ENCODE data around the gene HP. TPM values are rescaled to one million over a fixed set of nuclear protein-coding genes. Genes with fewer than 3 reads are reported as not detected.

The HP gene
- total and polyA plus RNA-seq, 2 donors (not counting 1 experiment from before 2014, with no cell fraction given) = not detected

DNA sequence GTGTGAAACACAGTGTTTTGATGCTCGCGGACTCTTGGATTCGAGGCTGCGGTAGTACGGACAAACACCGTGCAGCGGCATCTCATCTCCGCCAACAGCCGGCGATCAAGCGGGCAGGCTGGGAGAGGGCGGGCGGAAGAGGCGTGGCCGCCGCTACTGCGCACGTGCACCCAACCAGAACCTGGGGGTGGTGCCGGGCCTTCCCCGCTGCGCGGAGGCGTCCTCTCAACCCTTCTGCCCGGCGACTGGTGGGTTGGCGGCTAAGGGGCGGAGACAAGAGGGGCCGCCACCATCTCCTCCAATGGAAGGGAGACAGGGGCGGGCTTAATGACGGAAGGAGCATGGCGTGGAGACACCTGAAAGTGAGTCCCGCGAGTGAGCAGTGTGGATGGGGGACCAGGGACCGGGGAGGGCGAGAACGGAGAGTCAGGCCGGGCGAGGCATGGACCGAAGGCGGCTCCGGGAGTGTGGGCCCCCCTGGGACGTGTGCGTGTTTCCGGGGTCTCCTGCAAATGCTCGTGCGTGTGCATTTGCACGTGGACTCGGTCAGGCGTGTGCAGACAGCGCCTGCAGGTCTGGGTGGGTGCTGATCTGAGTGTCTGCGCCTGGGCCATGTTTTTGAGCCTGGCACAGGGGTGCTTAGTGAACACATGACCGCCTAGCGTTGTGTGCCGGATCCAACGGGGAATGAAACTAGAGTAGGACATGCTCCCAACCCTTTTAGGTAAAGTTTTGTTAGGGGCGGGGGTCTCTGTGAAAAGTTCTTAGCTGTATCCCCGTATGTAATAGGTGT lies 45.7 kb upstream of the HP start, which contains the start of gene DHODH:
Gene DHODH (plus strand): TSS at position 321 of the 793 bp plus-strand sequence. CDS start 21 bp downstream, at position 342.
- POLR2A ChIA-PET = interaction anchor here (0.7 kb wide), 1 partner anchor 15 kb away, joined by 4 read pairs; no protein-coding TSS in a partner anchor
- WGBS (ENCODE audit: insufficient coverage) = under 1% methylated on average over 52 of the region's 57 CpGs
- Mint-ChIP-seq H3K4me3 (peak within 1 kb of the TSS; percentile 95), H3K9me3 (ENCODE audit: insufficient read depth) (no peaks in the 10 kb centered on the region), H3K4me1 (peaks cover 16% of the 10 kb centered on the region), H3K27me3 (peaks cover 4% of the 10 kb centered on the region), H3K27ac (peak within 1 kb of the TSS; percentile 94)
- Histone ChIP-seq H3K27ac (ENCODE audit: low read length in 2 of 2) (peak within 1 kb of the TSS; percentile 73 to 85), H3K36me3 (replicated peaks in 1 of 2; ENCODE audit: control extremely low read depth in 1 of 2, control insufficient read depth in 1 of 2, extremely low read depth in 1 of 2, insufficient read depth in 2 of 2, low read length in 1 of 2) (peaks cover 0 to 15% of the 10 kb centered on the region in 2 experiments), H3K4me3 (ENCODE audit: control extremely low read depth in 1 of 5, extremely low read depth in 1 of 5, insufficient read depth in 1 of 5, low read depth in 2 of 5, low read length in 4 of 5) (peak within 1 kb of the TSS; percentile 56 to 96 (median 66)), H3K4me2 (replicated peaks; ENCODE audit: low read depth, low read length, poor library complexity, severe bottlenecking) (peak within 1 kb of the TSS; percentile 79), H3K9me3 (ENCODE audit: control extremely low read depth in 1 of 3, control insufficient read depth in 2 of 3, insufficient read depth in 1 of 3, low read length in 2 of 3) (no peaks in the 10 kb centered on the region), H3K9ac (ENCODE audit: low read length) (peak within 1 kb of the TSS; percentile 78), H3K79me2 (ENCODE audit: control insufficient read depth, insufficient read depth, low read length) (peaks cover 7% of the 10 kb centered on the region), H3K27me3 (replicated peaks in 1 of 4; ENCODE audit: control extremely low read depth in 1 of 4, control insufficient read depth in 3 of 4, insufficient read depth in 4 of 4, low read length in 3 of 4) (no peaks in the 10 kb centered on the region), H4K20me1 (ENCODE audit: control insufficient read depth, insufficient read depth, low read length, poor library complexity, severe bottlenecking) (no peaks in the 10 kb centered on the region), H3K4me1 (ENCODE audit: control insufficient read depth in 2 of 2, insufficient read depth in 2 of 2, low read length in 2 of 2) (peaks cover 0 to 12% of the 10 kb centered on the region in 2 donors), H2AFZ (ENCODE audit: insufficient read depth, low read depth, low read length, poor library complexity, severe bottlenecking) (peak within 1 kb of the TSS; percentile 74)
- TF ChIP-seq EZH2 (IDR thresholded peaks at IDR 0.05; ENCODE audit: borderline replicate concordance, insufficient read depth, low read depth, low read length, poor library complexity, severe bottlenecking) = no peak
- TF ChIP-seq, protein P1, sequence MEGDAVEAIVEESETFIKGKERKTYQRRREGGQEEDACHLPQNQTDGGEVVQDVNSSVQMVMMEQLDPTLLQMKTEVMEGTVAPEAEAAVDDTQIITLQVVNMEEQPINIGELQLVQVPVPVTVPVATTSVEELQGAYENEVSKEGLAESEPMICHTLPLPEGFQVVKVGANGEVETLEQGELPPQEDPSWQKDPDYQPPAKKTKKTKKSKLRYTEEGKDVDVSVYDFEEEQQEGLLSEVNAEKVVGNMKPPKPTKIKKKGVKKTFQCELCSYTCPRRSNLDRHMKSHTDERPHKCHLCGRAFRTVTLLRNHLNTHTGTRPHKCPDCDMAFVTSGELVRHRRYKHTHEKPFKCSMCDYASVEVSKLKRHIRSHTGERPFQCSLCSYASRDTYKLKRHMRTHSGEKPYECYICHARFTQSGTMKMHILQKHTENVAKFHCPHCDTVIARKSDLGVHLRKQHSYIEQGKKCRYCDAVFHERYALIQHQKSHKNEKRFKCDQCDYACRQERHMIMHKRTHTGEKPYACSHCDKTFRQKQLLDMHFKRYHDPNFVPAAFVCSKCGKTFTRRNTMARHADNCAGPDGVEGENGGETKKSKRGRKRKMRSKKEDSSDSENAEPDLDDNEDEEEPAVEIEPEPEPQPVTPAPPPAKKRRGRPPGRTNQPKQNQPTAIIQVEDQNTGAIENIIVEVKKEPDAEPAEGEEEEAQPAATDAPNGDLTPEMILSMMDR (IDR thresholded peaks at IDR 0.05) = no peak
- peak; percentile 99 for DNase-seq
- intact Hi-C loops (cut with micrococcal nuclease) = loop anchor here (1.0 to 10.0 kb wide), 8 partner anchors 46 to 1484 kb away; partner anchors contain the start of genes COG4, DHX38, IST1 and SF3B3
- CTCF ChIA-PET = no interaction called here
- peak; percentile 98 for ATAC-seq (ENCODE audit: low read depth)

DNA sequence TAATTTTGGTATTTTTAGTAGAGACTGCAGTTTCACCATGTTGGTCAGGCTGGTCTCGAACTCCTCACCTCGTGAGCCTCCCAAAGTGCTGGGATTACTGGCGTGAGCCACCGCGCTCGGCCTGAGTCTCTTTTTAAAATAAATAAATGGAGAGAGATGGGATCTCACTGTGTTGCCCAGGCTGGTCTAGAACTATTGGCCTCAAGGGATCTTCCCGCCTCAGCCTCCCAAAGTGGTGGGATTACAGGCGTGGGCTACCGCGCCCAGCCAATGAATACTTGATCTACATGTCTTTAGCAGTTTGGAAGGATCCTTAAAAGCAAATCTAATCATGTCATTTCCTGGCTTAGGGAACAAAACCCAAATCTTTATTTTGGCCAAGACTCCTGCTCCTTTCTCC lies 44.5 kb upstream of the HP start:
- ChIA-PET CTCF (no interaction called here), POLR2A (no interaction called here)
- Histone ChIP-seq H3K79me2 (ENCODE audit: control insufficient read depth, insufficient read depth, low read length) (peaks cover 7% of the 10 kb centered on the region), H3K4me1 (ENCODE audit: control insufficient read depth in 2 of 2, insufficient read depth in 2 of 2, low read length in 2 of 2) (peaks cover 0 to 12% of the 10 kb centered on the region in 2 donors), H3K27ac (ENCODE audit: low read length in 2 of 2) (no peak overlapping the region), H3K36me3 (replicated peaks in 1 of 2; ENCODE audit: control extremely low read depth in 1 of 2, control insufficient read depth in 1 of 2, extremely low read depth in 1 of 2, insufficient read depth in 2 of 2, low read length in 1 of 2) (peaks cover 0 to 26% of the 10 kb centered on the region in 2 experiments), H3K9ac (ENCODE audit: low read length) (no peak overlapping the region), H4K20me1 (ENCODE audit: control insufficient read depth, insufficient read depth, low read length, poor library complexity, severe bottlenecking) (no peaks in the 10 kb centered on the region), H3K9me3 (ENCODE audit: control extremely low read depth in 1 of 3, control insufficient read depth in 2 of 3, insufficient read depth in 1 of 3, low read length in 2 of 3) (no peaks in the 10 kb centered on the region), H3K27me3 (replicated peaks in 1 of 4; ENCODE audit: control extremely low read depth in 1 of 4, control insufficient read depth in 3 of 4, insufficient read depth in 4 of 4, low read length in 3 of 4) (no peaks in the 10 kb centered on the region), H3K4me3 (ENCODE audit: control extremely low read depth in 1 of 5, extremely low read depth in 1 of 5, insufficient read depth in 1 of 5, low read depth in 2 of 5, low read length in 4 of 5) (no peak overlapping the region), H3K4me2 (replicated peaks; ENCODE audit: low read depth, low read length, poor library complexity, severe bottlenecking) (no peak overlapping the region), H2AFZ (ENCODE audit: insufficient read depth, low read depth, low read length, poor library complexity, severe bottlenecking) (no peak overlapping the region)
- Mint-ChIP-seq H3K9me3 (ENCODE audit: insufficient read depth) (no peaks in the 10 kb centered on the region), H3K27me3 (no peaks in the 10 kb centered on the region), H3K4me3 (peak overlapping the region; percentile 63), H3K4me1 (peaks cover 17% of the 10 kb centered on the region), H3K27ac (peak overlapping the region; percentile 22)
- ATAC-seq (ENCODE audit: low read depth) = no peak
- WGBS (ENCODE audit: insufficient coverage) = 99% methylated on average over 9 of the region's 10 CpGs
- TF ChIP-seq, protein P1 (IDR thresholded peaks at IDR 0.05) = no peak
- no peak for DNase-seq
- intact Hi-C loops (cut with micrococcal nuclease) = loop anchor here (5.0 to 10.0 kb wide), 4 partner anchors 47 to 1485 kb away; partner anchors contain the start of genes COG4, SF3B3 and ZNF821
